Measurements from ENCODE around the gene BCL2L11.

BCL2L11 gene

DNA sequence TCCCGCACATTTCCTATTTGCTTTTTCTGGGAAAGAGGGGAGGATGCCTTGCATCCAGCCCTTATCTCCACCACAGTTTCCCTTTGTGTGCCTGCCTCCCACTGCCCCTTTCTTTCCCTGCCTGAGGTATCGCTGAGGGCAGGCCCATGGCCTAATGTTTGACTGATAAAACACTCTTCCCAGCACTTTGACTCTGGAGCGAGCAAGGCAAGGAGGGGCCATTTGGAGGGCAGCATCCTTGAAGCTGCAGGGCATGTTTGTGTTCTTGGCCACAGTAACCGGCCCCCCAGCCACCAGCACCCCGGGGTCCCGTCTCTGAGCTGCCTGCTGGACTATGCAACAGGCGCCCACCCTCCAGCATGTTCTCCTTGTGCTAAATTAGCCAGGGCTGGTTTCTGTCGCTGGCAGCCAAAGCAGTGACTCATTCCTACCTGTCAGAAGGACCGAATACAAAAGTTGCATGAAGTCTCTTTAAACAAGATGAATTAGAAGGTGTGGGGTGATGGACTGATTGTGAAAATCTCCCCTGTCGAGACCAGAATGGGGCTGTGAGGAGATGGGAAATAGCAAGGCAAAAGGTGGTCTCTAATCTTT lies 50.7 kb downstream of the BCL2L11 start:
- no peak for DNase-seq

- DNase-seq, result no peak
Observed at GRCh38 chr2:111172666-111173065, 52.0 kb downstream of the BCL2L11 start.

DNA sequence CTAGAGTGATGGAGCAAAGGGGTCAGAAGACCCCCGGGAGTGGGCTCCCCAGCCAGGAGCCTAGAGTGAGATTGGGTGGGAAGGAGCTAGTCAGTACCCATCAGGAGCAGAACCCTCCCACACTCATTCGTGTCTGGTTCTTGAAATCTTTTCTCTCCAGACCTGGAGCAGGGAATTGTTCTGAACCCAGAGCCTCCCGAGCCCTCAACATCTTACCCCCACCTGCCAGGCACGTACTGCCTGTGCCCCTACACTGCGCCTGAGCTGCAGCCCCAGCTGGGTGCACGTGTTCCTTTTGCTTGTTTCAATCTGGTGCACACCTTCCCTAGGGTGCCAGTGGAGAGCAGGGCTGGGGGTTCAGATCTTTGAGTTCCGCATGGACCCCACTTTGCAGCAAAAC lies 52.6 kb downstream of the BCL2L11 start:
- DNase-seq, result no peak

- no peak for DNase-seq
Observed at GRCh38 chr2:111173856-111174255, 53.1 kb downstream of the BCL2L11 start.

GRCh38 chr2:111175615-111176014 lies 54.9 kb downstream of the BCL2L11 start:
- no peak for DNase-seq

GRCh38 chr2:111176388-111176787 lies 55.7 kb downstream of the BCL2L11 start:
- no peak for DNase-seq

- DNase-seq, result no peak
Observed at GRCh38 chr2:111176867-111177266, 56.2 kb downstream of the BCL2L11 start.

DNA sequence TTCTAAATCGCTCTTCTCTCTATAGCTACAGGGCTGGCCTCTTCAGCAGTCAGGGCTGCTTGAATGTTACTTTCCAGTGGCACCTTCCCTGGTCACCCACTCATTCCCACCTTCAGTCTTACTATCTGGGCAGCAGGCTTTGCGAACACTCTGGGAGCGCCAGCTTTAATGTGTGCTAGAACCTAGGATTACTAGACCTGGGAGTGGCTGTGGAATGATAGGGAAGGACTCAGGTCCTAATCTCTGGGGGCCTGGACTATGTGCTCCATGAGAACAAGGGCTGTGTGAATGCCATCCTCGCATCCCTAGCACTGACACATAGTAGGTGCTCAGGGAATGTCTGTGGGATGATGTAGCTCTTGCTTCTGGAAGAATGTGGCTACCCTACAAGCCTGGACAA lies 57.6 kb downstream of the BCL2L11 start:
- no peak for DNase-seq

GRCh38 chr2:111178730-111179405 lies 58.2 kb downstream of the BCL2L11 start:
- no peak for DNase-seq

- DNase-seq, result no peak
Observed at GRCh38 chr2:111182121-111182520, 61.4 kb downstream of the BCL2L11 start.

DNA sequence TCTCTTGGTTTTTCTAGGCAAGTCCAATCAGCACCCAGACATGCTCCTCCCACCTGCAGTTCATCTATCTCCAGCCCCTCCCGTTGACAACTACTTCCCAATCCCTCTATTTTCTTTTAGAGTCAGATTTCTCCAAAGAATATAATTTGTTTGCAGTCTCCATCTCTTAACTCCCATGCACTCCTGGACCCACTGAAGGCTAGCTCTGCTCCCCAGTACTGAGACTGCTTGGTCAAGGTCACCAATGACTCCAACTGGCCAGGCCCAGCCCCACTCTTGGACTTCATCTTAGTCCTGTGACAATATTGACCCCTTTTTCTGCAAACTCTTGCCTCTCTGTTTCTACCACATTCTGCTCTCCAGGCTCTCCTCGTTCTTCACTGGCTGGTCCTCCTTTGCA lies 62.0 kb downstream of the BCL2L11 start:
- no peak for DNase-seq

DNA sequence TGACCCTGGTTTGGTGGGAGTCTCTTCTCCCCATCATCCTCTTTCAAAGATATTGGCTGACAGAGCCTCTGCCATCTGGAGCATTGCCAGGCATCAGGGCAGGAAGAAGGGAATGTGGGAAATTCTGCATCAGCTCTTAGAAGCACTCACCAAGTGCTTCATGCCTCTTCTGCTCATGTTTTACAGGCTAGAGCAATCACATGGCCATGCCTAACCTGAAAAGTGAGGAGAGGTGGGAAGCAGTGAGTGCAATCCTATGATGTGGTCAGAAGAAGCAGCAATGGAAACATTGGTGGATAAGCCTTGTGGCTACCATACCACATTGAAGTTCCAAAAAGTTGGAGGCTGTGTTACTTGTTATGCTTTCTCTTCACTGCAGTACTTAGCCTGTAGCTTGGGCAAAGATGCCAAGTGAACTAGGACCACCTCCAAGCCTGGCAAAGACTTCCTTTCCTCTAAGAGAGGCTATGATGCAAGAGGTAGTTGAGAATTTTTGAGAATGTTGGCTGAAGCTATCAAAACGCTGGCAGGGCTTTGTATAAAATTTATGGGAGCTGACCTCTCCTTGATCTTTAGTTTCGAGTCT lies 64.1 kb downstream of the BCL2L11 start:
- no peak for DNase-seq

DNA sequence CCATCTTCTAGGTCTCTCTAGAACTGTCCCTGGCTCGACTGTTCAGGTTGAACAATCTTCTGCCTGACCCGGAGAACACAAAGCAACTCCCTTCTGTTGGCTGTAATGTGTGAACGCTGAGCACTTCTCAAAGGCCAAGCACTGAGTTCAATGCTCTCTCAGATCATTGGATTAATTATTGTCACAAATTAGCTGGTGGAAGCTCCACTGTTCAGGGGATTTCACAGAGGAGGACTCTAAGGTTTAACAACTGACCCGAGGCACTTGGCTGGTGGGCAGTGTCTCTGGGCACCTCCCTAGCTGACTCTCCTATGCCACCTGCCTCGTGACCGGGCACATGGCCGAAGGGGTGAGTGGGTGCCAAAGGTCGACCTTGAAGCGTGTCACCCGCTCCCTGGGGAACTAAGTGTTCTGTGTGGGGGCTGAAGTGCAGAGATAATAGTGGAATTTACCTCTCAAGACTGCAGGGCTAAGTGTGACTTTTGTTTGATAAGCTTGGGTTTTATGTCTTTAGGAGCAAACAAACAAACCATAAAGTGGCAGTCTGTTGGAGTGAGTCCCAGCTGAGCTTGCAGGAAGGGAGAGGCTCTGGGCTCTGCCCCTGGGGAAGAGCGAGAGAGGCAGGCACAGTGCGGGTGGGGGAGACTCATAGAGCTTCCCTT lies 64.8 kb downstream of the BCL2L11 start:
- DNase-seq, result no peak

DNA sequence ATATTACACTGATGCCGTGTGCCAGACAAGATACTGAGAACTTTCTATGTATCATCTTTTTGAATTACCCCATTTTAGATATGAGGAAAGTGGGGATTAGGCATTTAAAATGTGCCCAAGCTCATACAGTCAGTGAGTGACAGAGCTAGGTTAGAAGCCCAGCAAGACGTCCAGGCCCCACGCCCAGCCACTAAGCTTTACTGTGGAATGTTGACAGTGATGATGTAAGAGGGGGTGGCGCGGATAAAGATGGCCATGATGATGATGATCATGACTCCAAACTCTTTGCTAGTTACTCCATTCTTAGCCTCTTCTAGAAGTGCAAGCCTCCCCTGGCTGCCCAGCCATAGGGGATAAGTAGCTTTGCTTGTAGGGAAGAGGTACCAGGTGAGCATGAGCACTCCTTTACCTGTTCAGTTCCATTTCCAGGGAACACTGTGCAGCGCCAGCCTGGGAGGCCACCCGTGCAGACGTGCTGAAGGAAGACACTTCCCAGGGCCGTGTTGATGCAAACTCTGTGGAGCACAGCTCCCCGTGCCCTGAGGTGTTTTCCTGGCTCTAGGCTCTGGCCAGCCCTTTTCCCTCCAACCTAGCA lies 65.5 kb downstream of the BCL2L11 start:
- DNase-seq, result no peak

DNA sequence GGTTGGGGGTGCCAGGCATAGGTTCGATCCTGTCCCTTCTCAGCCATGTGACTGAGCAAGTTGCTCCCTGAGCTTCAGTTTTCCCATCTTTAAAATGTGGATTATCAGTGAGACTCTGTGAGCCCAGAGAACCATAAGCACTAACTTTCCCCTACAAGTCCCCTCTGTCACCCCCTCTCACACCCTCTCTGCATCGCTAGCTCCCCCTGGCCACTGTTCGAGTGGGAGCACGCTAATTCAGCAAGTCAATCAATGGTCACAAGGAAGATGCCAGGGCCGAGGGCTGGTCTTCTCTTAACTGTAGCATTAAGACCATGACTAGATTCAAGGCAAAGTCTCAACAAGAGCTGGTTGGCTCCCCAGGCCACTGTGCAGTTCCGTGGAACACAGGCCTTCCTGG lies 66.2 kb downstream of the BCL2L11 start:
- no peak for DNase-seq

DNA sequence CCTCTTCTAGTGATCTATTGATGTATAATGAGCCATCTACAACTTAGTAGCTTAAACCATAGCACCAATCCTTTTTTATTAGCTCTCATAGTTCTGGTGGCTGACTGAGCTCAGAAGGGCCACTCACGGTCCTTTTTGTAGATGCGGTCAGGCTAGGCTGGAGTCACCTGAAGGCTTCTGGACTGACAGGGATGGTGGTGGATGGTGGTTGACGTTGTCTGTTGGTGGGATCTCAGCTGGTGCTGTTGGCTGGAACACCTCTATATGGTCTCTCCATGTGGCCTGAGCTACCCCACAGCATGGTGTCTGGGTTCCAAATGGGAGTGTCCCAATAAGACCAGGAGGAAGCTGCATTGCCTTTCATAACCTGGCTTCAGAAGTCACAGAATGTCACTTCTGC lies 68.0 kb downstream of the BCL2L11 start:
- DNase-seq, result no peak

- no peak for DNase-seq
Observed at GRCh38 chr2:111189106-111189505, 68.4 kb downstream of the BCL2L11 start.

- no peak for DNase-seq
Observed at GRCh38 chr2:111190816-111191540, 70.3 kb downstream of the BCL2L11 start.

DNA sequence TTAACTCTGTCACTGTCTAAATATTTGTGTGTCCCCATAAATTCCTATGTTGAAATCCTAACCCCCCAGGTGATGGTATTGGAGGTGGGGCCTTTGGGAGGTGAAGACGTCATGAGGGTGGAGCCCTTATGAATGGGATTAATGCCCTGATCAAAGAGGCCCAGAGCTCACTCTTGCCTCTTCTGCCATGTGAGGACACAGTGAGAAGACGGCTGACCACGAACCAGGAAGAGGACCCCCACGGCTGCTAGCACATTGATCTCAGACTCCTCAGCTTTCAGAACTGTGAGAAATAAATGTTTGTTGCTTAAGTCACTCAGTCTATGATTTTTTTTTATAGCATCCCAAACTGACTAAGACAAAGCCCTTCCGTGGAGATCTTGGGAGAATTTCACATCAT lies 71.2 kb downstream of the BCL2L11 start:
- no peak for DNase-seq

GRCh38 chr2:111192776-111193368 lies 72.2 kb downstream of the BCL2L11 start:
- DNase-seq, result no peak

GRCh38 chr2:111194835-111195621 lies 74.3 kb downstream of the BCL2L11 start:
- DNase-seq, result no peak

GRCh38 chr2:111196435-111196834 lies 75.7 kb downstream of the BCL2L11 start:
- no peak for DNase-seq

Data from amniotic stem cell (primary cell).